GM21619 (cell line): ENCODE measurements around the gene PPP6C.
"Not testable (repeated sequence)": the region's sequence is repeated elsewhere in the genome, so short reads cannot be mapped to it uniquely, and the experiment has no call there.

Source experiments
- ATAC-seq: cut with Tn5 transposase; IDR thresholded peaks from one replicate; pipeline ENCODE4 v1.9.1; 2021; ENCODE audit not compliant: unreplicated experiment

Gene PPP6C

DNA sequence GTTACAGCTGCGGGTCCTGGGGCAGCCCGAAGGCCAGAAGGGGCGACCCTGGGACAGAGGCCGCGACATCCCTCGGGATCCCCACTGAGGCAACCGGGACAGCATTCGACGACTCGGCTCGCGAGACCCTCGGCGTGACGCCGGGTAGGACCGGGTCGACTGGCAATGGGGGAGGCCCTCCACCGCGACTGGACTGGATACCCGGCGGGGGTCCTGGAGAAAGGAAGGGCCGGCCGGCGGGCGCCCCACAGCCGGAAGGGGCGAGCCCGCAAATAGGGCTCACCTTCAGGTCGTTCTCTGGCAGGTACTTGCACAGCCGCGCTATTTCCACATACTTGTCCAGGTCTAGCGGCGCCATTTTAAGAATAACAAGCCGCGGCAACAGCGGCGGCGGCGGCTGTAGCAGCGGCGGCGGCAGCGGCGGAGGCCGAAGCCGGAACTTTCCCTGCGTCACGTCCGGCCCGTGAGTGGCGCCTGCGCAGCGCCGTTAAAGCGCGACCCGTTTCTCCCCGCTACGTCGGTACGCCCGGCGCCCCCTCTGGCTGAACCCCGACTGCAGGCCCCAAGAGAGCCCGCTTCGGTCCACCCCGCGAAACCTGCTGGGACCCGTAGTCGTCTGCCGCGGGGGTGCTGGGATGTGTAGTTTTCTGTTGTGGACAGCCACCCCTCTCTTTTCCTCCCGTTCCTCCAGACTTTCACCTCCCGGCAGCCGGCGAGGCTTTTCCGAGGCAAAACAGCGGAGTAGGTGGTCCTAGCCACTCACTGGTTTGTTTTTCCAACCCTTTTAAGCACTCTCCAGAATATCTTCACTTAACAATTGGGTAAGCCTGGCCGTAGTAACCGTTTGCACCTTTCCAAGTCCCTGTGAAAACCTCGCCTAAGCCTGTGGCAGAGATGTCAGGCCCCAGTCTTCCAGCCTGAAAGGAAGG is at the start of gene PPP6C:
TSS of gene PPP6C (minus strand) at position 443 of the 929 bp plus-strand sequence. CDS start at position 358, 85 bp downstream.
- ATAC-seq, result peak; percentile 97

GRCh38 chr9:125238915-125239446 is 49.4 kb upstream of the PPP6C start:
- no peak for ATAC-seq

- no peak for ATAC-seq
Observed at GRCh38 chr9:125238127-125238914, 48.7 kb upstream of the PPP6C start.

DNA sequence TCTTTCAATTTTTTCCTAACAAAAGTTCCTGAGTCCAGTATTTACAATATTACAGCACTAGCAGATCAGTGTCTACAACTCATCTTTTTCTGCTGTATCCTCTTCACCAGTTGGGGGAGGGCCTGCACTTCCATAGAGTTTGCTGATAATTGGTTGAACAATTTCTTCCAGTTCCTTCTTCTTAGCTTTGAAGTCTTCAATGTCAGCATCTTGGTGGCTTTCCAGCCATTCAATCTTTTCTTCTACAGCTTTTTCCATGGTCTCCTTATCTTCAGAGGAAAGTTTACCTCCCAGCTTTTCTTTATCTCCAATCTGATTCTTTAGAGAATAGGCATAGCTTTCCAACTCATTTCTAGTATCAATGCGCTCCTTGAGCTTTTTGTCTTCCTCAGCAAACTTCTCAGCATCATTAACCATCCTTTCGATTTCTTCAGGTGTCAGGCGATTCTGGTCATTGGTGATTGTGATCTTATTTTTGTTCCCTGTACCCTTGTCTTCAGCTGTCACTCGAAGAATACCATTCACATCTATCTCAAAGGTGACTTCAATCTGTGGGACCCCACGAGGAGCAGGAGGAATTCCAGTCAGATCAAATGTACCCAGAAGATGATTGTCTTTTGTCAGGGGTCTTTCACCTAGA is 47.0 kb upstream of the PPP6C start:
- ATAC-seq, result not testable (repeated sequence)

- no peak for ATAC-seq
Observed at GRCh38 chr9:125235804-125236519, 46.4 kb upstream of the PPP6C start.

DNA sequence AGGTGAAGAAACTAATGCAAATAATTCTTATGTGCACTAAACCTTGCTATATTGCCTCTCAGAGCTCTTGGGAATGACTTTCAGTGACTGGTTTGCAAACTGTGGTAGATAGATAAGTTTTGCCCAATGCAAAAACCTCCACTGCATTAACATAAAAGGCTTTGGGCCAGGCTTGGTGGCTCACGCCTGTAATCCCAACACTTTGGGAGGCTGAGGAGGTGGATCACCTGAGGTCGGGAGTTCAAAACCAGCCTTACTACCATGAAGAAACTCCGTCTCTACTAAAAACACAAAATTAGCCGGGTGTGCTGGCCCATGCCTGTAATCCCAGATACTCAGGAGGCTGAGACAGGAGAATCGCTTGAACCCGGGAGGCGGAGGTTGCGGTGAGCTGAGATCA is 44.5 kb upstream of the PPP6C start:
- not testable (repeated sequence) for ATAC-seq

DNA sequence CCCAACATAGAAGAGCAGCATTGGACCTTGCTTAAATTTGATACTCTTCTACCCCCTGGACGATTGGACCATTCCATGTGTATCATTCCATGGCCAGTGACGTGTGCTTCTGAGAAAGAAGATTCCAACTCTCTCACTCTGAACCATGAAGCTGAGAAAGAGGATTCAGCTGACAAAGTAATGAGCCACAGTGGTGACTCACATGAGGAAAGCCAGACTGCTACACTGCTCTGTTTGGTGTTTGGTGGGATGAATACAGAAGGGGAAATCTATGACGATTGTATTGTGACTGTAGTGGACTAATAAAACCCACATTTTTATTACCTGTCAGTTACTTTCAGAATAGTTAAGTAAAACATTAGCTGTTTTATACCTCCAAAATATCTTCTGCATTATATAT is 44.1 kb upstream of the PPP6C start:
- no peak for ATAC-seq

- ATAC-seq, result no peak
Observed at GRCh38 chr9:125227761-125228160, 38.2 kb upstream of the PPP6C start.

GRCh38 chr9:125224858-125225257 is 35.3 kb upstream of the PPP6C start:
- not testable (repeated sequence) for ATAC-seq

- ATAC-seq, result no peak
Observed at GRCh38 chr9:125218621-125219020, 29.0 kb upstream of the PPP6C start.

DNA sequence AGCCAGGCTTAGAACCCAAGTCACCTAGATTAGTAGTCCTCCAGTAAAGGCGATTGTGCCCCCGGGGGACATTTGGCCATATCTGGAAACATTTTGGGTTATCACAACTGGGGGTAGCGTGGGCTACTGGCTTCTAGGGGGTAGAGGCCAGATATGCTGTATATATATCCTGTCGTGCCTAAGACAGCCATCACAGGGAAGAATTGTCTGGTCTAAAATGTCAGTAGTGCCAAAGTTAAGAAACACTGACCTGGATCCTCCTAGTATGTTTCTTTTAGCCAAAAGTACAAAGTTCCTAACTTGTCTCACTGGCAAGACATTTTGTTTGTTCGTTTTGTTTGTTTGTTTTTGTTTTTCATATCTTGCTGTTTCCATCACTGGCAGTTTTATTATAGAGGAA is 24.6 kb upstream of the PPP6C start:
- ATAC-seq, result no peak

DNA sequence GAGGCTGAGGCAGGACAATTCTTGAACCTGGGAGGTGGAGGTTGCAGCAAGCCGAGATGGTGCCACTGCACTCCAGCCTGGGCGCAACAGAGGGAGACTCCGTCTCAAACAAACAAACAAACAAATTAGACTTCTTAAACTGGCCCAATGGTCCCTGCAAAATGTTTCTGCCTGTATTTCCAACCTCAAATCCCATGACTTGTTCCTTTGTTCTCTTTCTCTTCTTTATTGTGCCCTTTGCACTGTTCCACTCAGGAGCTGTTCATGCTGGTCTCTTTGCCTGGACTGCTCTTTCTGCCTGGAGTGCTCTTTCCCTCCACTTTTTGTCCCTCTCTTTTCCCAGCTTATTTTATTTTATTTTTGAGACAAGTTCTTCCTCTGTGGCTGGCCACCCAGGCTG is 14.9 kb upstream of the PPP6C start:
- no peak for ATAC-seq

DNA sequence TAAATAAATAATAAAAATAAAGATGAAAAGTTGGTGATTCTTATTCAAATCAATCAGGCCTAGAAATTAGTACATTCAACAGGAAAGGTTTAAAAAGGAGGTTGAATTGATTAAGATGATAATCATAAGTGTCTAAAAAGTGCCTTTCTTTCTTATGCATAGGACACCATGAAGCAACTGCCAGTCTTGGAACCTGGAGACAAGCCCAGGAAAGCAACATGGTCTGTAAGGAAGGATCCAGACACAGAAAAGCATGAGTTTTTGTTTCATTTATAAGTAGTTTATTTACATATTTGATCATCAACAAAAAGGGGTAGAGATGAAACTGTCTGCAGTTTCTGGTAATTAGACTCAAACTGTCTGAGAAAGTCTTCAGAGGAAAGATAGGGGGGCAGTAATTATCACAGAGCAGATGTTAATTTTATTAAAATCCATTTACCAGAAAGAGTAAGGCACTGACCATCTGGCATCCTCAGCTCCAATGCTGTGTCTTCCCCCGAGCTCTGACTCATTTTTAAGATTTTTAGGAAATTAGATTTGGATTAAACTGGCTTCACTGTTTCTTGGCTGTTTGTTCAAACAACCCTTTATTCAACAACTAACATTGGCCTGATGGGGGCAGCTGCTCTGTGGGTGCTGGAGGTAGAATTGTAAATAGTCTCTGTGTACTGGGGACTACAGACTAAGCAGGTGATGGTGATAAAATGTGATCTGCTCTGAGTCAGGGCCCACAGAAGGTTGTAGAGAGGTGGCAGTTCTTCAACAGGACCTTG is 13.4 kb upstream of the PPP6C start:
- no peak for ATAC-seq

GRCh38 chr9:125200216-125201047 is 10.8 kb upstream of the PPP6C start, which contains the start of gene RABEPK:
RABEPK (plus strand) TSS chr9:125200542; CDS start chr9:125203014, 2,472 bp downstream.
- peak; percentile 96 for ATAC-seq

DNA sequence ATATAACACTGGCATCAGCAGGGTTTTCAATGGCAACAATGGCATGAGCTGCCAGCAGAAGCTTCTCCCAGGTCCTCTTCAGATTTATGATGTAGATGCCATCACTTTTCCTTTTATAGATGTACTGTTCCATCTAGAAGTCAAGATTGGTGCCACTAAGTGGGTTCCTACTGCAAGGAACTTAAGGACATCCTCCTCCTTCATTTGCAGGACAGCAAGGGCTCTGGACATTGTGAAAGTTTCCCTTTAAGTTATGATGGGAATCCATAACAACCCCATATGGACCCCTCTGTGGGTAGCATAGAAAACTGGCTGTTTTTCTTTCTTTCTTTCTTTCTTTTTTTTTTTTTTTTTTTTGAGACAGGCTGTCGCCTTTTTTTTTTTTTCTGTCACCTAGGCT is 6.0 kb upstream of the PPP6C start:
- not testable (repeated sequence) for ATAC-seq

GRCh38 chr9:125194466-125194865 is 4.9 kb upstream of the PPP6C start:
- not testable (repeated sequence) for ATAC-seq

DNA sequence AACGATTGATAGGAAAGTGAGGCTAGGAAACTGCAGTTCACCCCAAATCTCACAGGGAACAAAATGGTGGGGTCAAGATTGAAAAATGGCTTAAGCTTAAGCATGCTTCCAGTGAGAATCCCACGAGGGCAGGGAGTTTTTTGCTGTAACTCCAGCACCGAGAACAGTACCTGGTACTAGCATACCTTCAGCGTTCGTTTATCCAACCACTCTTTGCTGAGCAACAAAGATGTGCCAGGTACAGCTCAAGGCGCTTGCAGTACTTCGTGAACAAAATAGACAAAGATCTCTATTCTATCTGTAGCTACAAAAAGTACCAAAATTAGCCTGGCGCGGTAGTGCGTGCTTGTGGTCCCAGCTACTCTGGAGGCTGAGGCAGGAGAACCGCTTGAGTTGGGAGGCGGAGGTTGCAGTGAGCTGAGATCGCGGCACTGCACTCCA is 778 bp upstream of the PPP6C start:
- no peak for ATAC-seq

DNA sequence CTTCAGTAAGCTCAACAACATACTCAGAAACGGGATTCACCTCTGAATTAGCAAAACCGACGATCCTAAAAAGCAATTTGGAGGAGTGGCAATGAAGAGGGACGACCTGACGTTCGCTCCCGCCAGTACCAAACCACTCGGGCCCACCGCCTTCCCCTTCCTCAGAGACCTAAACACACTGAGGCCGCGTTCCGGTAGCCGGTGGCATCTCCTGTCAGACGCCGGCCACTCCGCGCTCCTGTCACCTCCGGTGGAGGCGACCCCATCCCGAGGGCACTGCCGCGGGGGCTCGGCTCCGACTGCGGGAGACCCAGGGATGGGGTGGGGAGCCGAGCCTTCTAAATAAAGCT is 617 bp downstream of the PPP6C start:
- peak; percentile 19 for ATAC-seq

DNA sequence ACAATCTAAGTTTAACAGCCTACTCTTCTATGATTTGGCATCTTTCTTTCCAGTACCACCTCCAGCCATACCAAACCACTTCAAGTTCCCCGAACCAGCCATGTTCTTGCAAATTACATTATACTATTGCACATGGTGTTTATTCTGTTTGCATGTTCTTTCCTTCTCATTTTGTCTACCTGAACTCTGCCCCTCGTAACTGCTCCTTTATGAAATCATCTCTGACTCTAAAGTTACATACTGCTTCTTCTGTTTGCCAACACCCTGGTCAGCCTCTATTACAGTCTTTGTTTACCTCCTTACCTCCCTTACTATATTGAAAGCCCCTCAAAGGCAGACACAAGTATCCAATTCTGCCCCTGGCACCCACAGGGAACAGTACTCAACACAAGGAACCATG is 6.0 kb downstream of the PPP6C start:
- ATAC-seq, result no peak
